Measurements from ENCODE around the gene ATG12.

ATG12 gene

GRCh38 chr5:115788440-115788839 is 52.9 kb downstream of the ATG12 start:
- no peaks in the 10 kb centered on the region for H3K36me3 ChIP-seq (ENCODE audit: control insufficient read depth in 2 of 2, insufficient read depth in 2 of 2, low read length in 2 of 2)
- no peak overlapping the region for H3K4me3 ChIP-seq (ENCODE audit: low read length in 2 of 2)
- H3K27ac ChIP-seq (ENCODE audit: low read depth in 2 of 2, low read length in 2 of 2), result no peak overlapping the region
- no peaks in the 10 kb centered on the region for H3K9me3 ChIP-seq (ENCODE audit: control insufficient read depth in 2 of 2, low read length in 2 of 2)
- no peaks in the 10 kb centered on the region for H3K4me1 ChIP-seq (ENCODE audit: control insufficient read depth in 2 of 2, insufficient read depth in 2 of 2, low read length in 2 of 2)
- H3K9ac ChIP-seq (ENCODE audit: low read depth in 1 of 2, low read length in 2 of 2), result no peak overlapping the region
- H3K27me3 ChIP-seq (ENCODE audit: control insufficient read depth in 2 of 2, insufficient read depth in 2 of 2, low read length in 2 of 2), result peaks cover 0 to 3% of the 10 kb centered on the region in 2 donors

GRCh38 chr5:115787426-115787825 is 53.9 kb downstream of the ATG12 start:
- no peaks in the 10 kb centered on the region for H3K9me3 ChIP-seq (ENCODE audit: control insufficient read depth in 2 of 2, low read length in 2 of 2)
- H3K27ac ChIP-seq (ENCODE audit: low read depth in 2 of 2, low read length in 2 of 2), result no peak overlapping the region
- H3K36me3 ChIP-seq (ENCODE audit: control insufficient read depth in 2 of 2, insufficient read depth in 2 of 2, low read length in 2 of 2), result no peaks in the 10 kb centered on the region
- no peaks in the 10 kb centered on the region for H3K27me3 ChIP-seq (ENCODE audit: control insufficient read depth in 2 of 2, insufficient read depth in 2 of 2, low read length in 2 of 2)
- no peak overlapping the region for H3K4me3 ChIP-seq (ENCODE audit: low read length in 2 of 2)
- no peaks in the 10 kb centered on the region for H3K4me1 ChIP-seq (ENCODE audit: control insufficient read depth in 2 of 2, insufficient read depth in 2 of 2, low read length in 2 of 2)
- H3K9ac ChIP-seq (ENCODE audit: low read depth in 1 of 2, low read length in 2 of 2), result no peak overlapping the region

- Histone ChIP-seq H3K27ac (ENCODE audit: low read depth in 2 of 2, low read length in 2 of 2) (no peak overlapping the region), H3K9me3 (ENCODE audit: control insufficient read depth in 2 of 2, low read length in 2 of 2) (no peaks in the 10 kb centered on the region), H3K9ac (ENCODE audit: low read depth in 1 of 2, low read length in 2 of 2) (no peak overlapping the region), H3K36me3 (ENCODE audit: control insufficient read depth in 2 of 2, insufficient read depth in 2 of 2, low read length in 2 of 2) (no peaks in the 10 kb centered on the region), H3K4me3 (ENCODE audit: low read length in 2 of 2) (no peak overlapping the region), H3K4me1 (ENCODE audit: control insufficient read depth in 2 of 2, insufficient read depth in 2 of 2, low read length in 2 of 2) (no peaks in the 10 kb centered on the region), H3K27me3 (ENCODE audit: control insufficient read depth in 2 of 2, insufficient read depth in 2 of 2, low read length in 2 of 2) (no peaks in the 10 kb centered on the region)
Observed at GRCh38 chr5:115785381-115786065, 55.8 kb downstream of the ATG12 start.

GRCh38 chr5:115778417-115778816 is 62.9 kb downstream of the ATG12 start:
- no peaks in the 10 kb centered on the region for H3K4me1 ChIP-seq (ENCODE audit: control insufficient read depth in 2 of 2, insufficient read depth in 2 of 2, low read length in 2 of 2)
- H3K36me3 ChIP-seq (ENCODE audit: control insufficient read depth in 2 of 2, insufficient read depth in 2 of 2, low read length in 2 of 2), result no peaks in the 10 kb centered on the region
- no peak overlapping the region for H3K9ac ChIP-seq (ENCODE audit: low read depth in 1 of 2, low read length in 2 of 2)
- no peak overlapping the region for H3K27ac ChIP-seq (ENCODE audit: low read depth in 2 of 2, low read length in 2 of 2)
- H3K27me3 ChIP-seq (ENCODE audit: control insufficient read depth in 2 of 2, insufficient read depth in 2 of 2, low read length in 2 of 2), result peaks cover 0 to 2% of the 10 kb centered on the region in 2 donors
- H3K9me3 ChIP-seq (ENCODE audit: control insufficient read depth in 2 of 2, low read length in 2 of 2), result no peaks in the 10 kb centered on the region
- no peak overlapping the region for H3K4me3 ChIP-seq (ENCODE audit: low read length in 2 of 2)
